Liver (tissue), 9 donors: ENCODE results near the gene MGA. TPM values are rescaled to one million over a fixed set of nuclear protein-coding genes. Genes with fewer than 3 reads are reported as not detected.

Experiments
- DNase-seq: peaks from one replicate; pipeline ENCODE4 v3.0.0-alpha.2; 2017; ENCODE audit warnings: low spot score
- H3K27ac ChIP-seq, 2 donors: one replicate each; pipeline ENCODE4 v1.7.0; 2013; ENCODE audit warnings: inconsistent platforms in 2 of 2, low read length in 2 of 2, control low read depth in 1 of 2, low read depth in 1 of 2, mild to moderate bottlenecking in 1 of 2
- H3K27me3 ChIP-seq, 4 donors: one replicate each; pipeline versions ENCODE4 v1.6.1 to v1.7.0; 2013; ENCODE audit warnings: low read length in 3 of 4, inconsistent platforms in 1 of 4, mild to moderate bottlenecking in 1 of 4, moderate library complexity in 1 of 4; ENCODE audit not compliant: control insufficient read depth in 4 of 4, insufficient read depth in 4 of 4
- H3K36me3 ChIP-seq, 4 donors: one replicate each; pipeline versions ENCODE4 v1.6.1 to v1.7.0; 2013; ENCODE audit warnings: low read length in 3 of 4, mild to moderate bottlenecking in 3 of 4, low read depth in 1 of 4, moderate library complexity in 1 of 4; ENCODE audit not compliant: control insufficient read depth in 4 of 4, insufficient read depth in 3 of 4
- H3K4me1 ChIP-seq, 4 donors: one replicate each; pipeline versions ENCODE4 v1.6.1 to v1.7.0; 2013; ENCODE audit warnings: low read length in 3 of 4, mild to moderate bottlenecking in 3 of 4, moderate library complexity in 1 of 4; ENCODE audit not compliant: control insufficient read depth in 4 of 4, insufficient read depth in 4 of 4
- H3K4me3 ChIP-seq, 3 donors: one replicate each; pipeline versions ENCODE4 v1.6.1 to v1.7.0; 2013; ENCODE audit warnings: low read length in 3 of 3, control low read depth in 1 of 3, low read depth in 1 of 3, mild to moderate bottlenecking in 1 of 3
- H3K9ac ChIP-seq, 2 donors: one replicate each; pipeline ENCODE4 v1.7.0; 2013; ENCODE audit warnings: low read length in 2 of 2, mild to moderate bottlenecking in 2 of 2, moderate library complexity in 2 of 2, control low read depth in 1 of 2, low read depth in 1 of 2
- H3K9me3 ChIP-seq, 4 donors: one replicate each; pipeline versions ENCODE4 v1.6.1 to v1.7.0; 2013; ENCODE audit warnings: low read length in 3 of 4; ENCODE audit not compliant: control insufficient read depth in 4 of 4
- EGR1 ChIP-seq, 2 donors: IDR thresholded peaks; 2 replicates each; pipeline ENCODE4 v1.6.1; 2016 to 2018; ENCODE audit warnings: antibody characterized with exemption in 2 of 2, low read depth in 2 of 2
- FOXA1 ChIP-seq: IDR thresholded peaks from 2 replicates; pipeline ENCODE4 v1.6.1; 2016; ENCODE audit warnings: antibody characterized with exemption
- FOXA2 ChIP-seq: IDR thresholded peaks from 2 replicates; pipeline ENCODE4 v1.6.1; 2016; ENCODE audit warnings: antibody characterized with exemption
- GABPA ChIP-seq, 2 donors: IDR thresholded peaks in 1 of 2; conservative IDR thresholded peaks in 1 of 2; 2 replicates each; pipeline ENCODE4 v1.6.1; 2016; ENCODE audit warnings: antibody characterized with exemption in 2 of 2, mild to moderate bottlenecking in 1 of 2, moderate library complexity in 1 of 2
- HNF4A ChIP-seq, 2 donors: conservative IDR thresholded peaks; 2 replicates each; pipeline ENCODE4 v1.6.1; 2016; ENCODE audit warnings: antibody characterized with exemption in 2 of 2, mild to moderate bottlenecking in 2 of 2
- HNF4G ChIP-seq: IDR thresholded peaks from 2 replicates; pipeline ENCODE4 v1.6.1; 2016; ENCODE audit warnings: antibody characterized with exemption
- JUND ChIP-seq, 2 donors: IDR thresholded peaks; 2 replicates each; pipeline ENCODE4 v1.6.1; 2016; ENCODE audit warnings: antibody characterized with exemption in 2 of 2
- MAX ChIP-seq: IDR thresholded peaks from 2 replicates; pipeline ENCODE4 v1.6.1; 2016; ENCODE audit warnings: antibody characterized with exemption
- NR2F2 ChIP-seq: IDR thresholded peaks from 2 replicates; pipeline ENCODE4 v1.6.1; 2016; ENCODE audit warnings: antibody characterized with exemption
- RAD21 ChIP-seq, 2 donors: IDR thresholded peaks; 2 replicates each; pipeline ENCODE4 v1.6.1; 2016; ENCODE audit warnings: antibody characterized with exemption in 2 of 2, mild to moderate bottlenecking in 2 of 2
- REST ChIP-seq: IDR thresholded peaks from 2 replicates; pipeline ENCODE4 v1.6.1; 2016; ENCODE audit warnings: antibody characterized with exemption, mild to moderate bottlenecking
- SP1 ChIP-seq: IDR thresholded peaks from 2 replicates; pipeline ENCODE4 v1.6.1; 2018; ENCODE audit warnings: antibody characterized with exemption, mild to moderate bottlenecking
- TAF1 ChIP-seq: conservative IDR thresholded peaks from 2 replicates; pipeline ENCODE4 v1.6.1; 2016; ENCODE audit warnings: antibody characterized with exemption, mild to moderate bottlenecking
- YY1 ChIP-seq: IDR thresholded peaks from 2 replicates; pipeline ENCODE4 v1.6.1; 2016; ENCODE audit warnings: antibody characterized with exemption, mild to moderate bottlenecking
- WGBS: extraction: QIAGEN DNeasy Blood & Tissue Kit; methylation state at CpG from one replicate; pipeline ENCODE4 v1.1.7; 2013; 5-methylcytosine and 5-hydroxymethylcytosine counted together
- polyA plus RNA-seq, 2 donors: library from polyadenylated mRNA; stranded (reverse) in 1 of 2; unstranded in 1 of 2; fragments of 200-250 nt in 1 of 2; fragments of >200 nt in 1 of 2; fragmentation: Nextera tagmentation in 1 of 2; extraction: Ambion mirVana in 1 of 2; gene quantifications; one replicate each; pipeline versions ENCODE4 v1.2.1 to v1.2.3, GENCODE V29; 2013 to 2015
- total RNA-seq, 2 donors: library from RNA; depleted of rRNA; stranded (reverse); fragments of >200 nt; gene quantifications; one replicate each; pipeline ENCODE4 v1.2.3, GENCODE V29; 2014
- TF ChIP-seq, protein P1 (sequence below): IDR thresholded peaks from 2 replicates; pipeline ENCODE4 v1.6.1; 2016; ENCODE audit warnings: antibody characterized with exemption
- TF ChIP-seq, protein P2 (sequence below): fragments of 150-350 bp; IDR thresholded peaks from 2 replicates; pipeline ENCODE4 v1.5.1; 2017; ENCODE audit warnings: improper control_type of control experiment, low read depth, low read length; ENCODE audit not compliant: missing input control
- donor health status: healthy.
- donor health status: healthy.
- donor health status: healthy.
- donor health status: healthy.
- donor health status: healthy.

The MGA gene
- total and polyA plus RNA-seq, 4 donors = 2.1 to 33.5 (median 13.2) TPM

DNA sequence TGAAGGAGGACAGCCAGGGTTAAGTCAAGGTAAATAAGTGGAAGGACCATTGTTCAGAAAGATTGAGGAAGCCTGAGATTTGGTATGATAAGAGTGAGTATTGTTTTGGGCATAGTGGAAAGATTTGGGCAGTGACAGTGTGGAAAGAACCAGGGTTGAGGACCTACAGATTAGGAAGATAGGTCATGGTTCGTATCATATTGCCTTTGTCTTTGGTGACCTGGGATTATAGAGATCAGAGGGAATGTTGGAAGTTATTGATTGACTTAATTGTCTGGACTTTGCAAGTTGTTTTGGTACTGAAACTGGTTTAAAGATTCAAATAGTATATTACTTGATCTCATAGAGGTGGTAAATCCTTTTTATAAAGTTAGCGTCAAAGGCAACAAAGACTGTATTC, 23.1 kb upstream of the MGA start:
- H3K36me3 ChIP-seq = peaks cover 0 to 1% (median 0%) of the 10 kb centered on the region in 4 donors
- H3K4me3 ChIP-seq = no peak overlapping the region
- TF ChIP-seq JUND (IDR thresholded peaks at IDR 0.05) (no peak), TAF1 (no peak), SP1 (no peak), FOXA1 (no peak), HNF4A (conservative IDR thresholded peaks at IDR 0.05) (no peak), HNF4G (no peak), FOXA2 (no peak), MAX (no peak), RAD21 (IDR thresholded peaks at IDR 0.05) (no peak), NR2F2 (no peak), REST (no peak)
- TF ChIP-seq, protein P1, sequence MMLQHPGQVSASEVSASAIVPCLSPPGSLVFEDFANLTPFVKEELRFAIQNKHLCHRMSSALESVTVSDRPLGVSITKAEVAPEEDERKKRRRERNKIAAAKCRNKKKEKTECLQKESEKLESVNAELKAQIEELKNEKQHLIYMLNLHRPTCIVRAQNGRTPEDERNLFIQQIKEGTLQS = no peak
- 97% methylated on average over 2 of the region's 2 CpGs for WGBS
- H3K27ac ChIP-seq = no peak overlapping the region
- no peaks in the 10 kb centered on the region for H3K27me3 ChIP-seq
- DNase-seq = no peak
- no peaks in the 10 kb centered on the region for H3K4me1 ChIP-seq
- H3K9ac ChIP-seq = no peak overlapping the region
- no peaks in the 10 kb centered on the region for H3K9me3 ChIP-seq

DNA sequence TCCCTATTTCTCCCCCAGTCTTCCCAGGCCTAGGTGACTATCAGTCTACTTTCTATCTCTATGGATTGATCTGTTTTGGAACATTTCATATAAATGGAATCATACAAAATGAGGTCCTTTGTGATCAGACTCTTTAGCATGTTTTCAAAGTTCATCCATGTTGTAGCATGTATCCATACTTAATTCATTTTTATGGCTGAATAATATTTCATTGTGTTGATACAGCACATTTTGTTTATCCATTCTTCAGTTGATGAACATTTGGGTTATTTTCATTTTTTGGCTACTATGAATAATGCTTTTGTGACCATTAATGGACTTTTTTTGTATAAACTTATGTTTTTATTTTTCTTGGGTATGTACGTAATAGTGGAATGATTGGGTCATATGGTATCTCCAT, 19.2 kb upstream of the MGA start:
- H3K4me1 ChIP-seq = peaks cover 0 to 3% (median 0%) of the 10 kb centered on the region in 4 donors
- no peaks in the 10 kb centered on the region for H3K9me3 ChIP-seq
- 97% methylated on average over 1 of the region's 1 CpG for WGBS
- H3K4me3 ChIP-seq = no peak overlapping the region
- TF ChIP-seq GABPA (IDR thresholded peaks at IDR 0.05 in 1 of 2, conservative IDR thresholded peaks at IDR 0.05 in 1 of 2) = no peak
- TF ChIP-seq, protein P2, sequence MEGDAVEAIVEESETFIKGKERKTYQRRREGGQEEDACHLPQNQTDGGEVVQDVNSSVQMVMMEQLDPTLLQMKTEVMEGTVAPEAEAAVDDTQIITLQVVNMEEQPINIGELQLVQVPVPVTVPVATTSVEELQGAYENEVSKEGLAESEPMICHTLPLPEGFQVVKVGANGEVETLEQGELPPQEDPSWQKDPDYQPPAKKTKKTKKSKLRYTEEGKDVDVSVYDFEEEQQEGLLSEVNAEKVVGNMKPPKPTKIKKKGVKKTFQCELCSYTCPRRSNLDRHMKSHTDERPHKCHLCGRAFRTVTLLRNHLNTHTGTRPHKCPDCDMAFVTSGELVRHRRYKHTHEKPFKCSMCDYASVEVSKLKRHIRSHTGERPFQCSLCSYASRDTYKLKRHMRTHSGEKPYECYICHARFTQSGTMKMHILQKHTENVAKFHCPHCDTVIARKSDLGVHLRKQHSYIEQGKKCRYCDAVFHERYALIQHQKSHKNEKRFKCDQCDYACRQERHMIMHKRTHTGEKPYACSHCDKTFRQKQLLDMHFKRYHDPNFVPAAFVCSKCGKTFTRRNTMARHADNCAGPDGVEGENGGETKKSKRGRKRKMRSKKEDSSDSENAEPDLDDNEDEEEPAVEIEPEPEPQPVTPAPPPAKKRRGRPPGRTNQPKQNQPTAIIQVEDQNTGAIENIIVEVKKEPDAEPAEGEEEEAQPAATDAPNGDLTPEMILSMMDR = no peak
- no peak for TF ChIP-seq EGR1 (IDR thresholded peaks at IDR 0.05; ENCODE audit: low read depth in 2 of 2)
- no peak for TF ChIP-seq SP1
- TF ChIP-seq HNF4G = no peak
- no peak for TF ChIP-seq MAX
- no peak for TF ChIP-seq HNF4A (conservative IDR thresholded peaks at IDR 0.05)
- no peak for TF ChIP-seq YY1
- no peak for TF ChIP-seq FOXA1
- no peak for TF ChIP-seq JUND (IDR thresholded peaks at IDR 0.05)
- no peak for TF ChIP-seq RAD21 (IDR thresholded peaks at IDR 0.05)
- no peak for TF ChIP-seq FOXA2
- no peak overlapping the region for H3K27ac ChIP-seq
- peaks cover 0 to 1% (median 0%) of the 10 kb centered on the region in 4 donors for H3K36me3 ChIP-seq
- no peak for DNase-seq
- no peaks in the 10 kb centered on the region for H3K27me3 ChIP-seq
- no peak overlapping the region for H3K9ac ChIP-seq
